Activated T-cell treated with anti-CD3 and anti-CD28 coated beads, Interleukin-2, amount 50 U/mL, for 72 hours (primary cell): ENCODE measurements around the gene OSBPL7. TPM values are rescaled to one million over a fixed set of nuclear protein-coding genes. Genes with fewer than 3 reads are reported as not detected.
"Not testable (repeated sequence)": the region's sequence is repeated elsewhere in the genome, so short reads cannot be mapped to it uniquely, and the experiment has no call there.

Experiments used
- ATAC-seq, 2 donors: fragments of 150-1000 bp; cut with Tn5 transposase; replicated peaks in 1 of 2; 2 replicates each; pipeline ENCODE4 v1.10.0; 2021; ENCODE audit warnings: moderate library complexity in 2 of 2, mild to moderate bottlenecking in 1 of 2
- DNase-seq, 2 donors: peaks; one replicate each; pipeline ENCODE4 v3.0.0; 2021 to 2022; ENCODE audit warnings: mixed read lengths in 1 of 2
- H3K27ac Mint-ChIP-seq: one replicate; pipeline ENCODE4 v1.8.0; 2022; ENCODE audit warnings: mild to moderate bottlenecking, moderate library complexity, mixed read lengths
- H3K27me3 Mint-ChIP-seq: one replicate; pipeline ENCODE4 v1.8.0; 2022; ENCODE audit warnings: low read depth, mixed read lengths
- H3K36me3 Mint-ChIP-seq, 2 donors: one replicate each; pipeline ENCODE4 v1.8.0; 2022; ENCODE audit warnings: mixed read lengths in 2 of 2, mild to moderate bottlenecking in 1 of 2; ENCODE audit not compliant: insufficient read depth in 2 of 2
- H3K4me1 Mint-ChIP-seq: one replicate; pipeline ENCODE4 v1.8.0; 2022; ENCODE audit warnings: low read depth, mixed read lengths
- H3K4me3 Mint-ChIP-seq, 2 donors: one replicate each; pipeline ENCODE4 v1.8.0; 2022; ENCODE audit warnings: mild to moderate bottlenecking in 2 of 2, mixed read lengths in 2 of 2, moderate library complexity in 2 of 2
- H3K9me3 Mint-ChIP-seq, 2 donors: one replicate each; pipeline ENCODE4 v1.8.0; 2022; ENCODE audit warnings: mixed read lengths in 2 of 2
- total RNA-seq, 2 donors: library from RNA; stranded (reverse); gene quantifications; one replicate each; pipeline ENCODE4 v1.2.3, GENCODE V29; 2022

The OSBPL7 gene
- total RNA-seq, 2 donors from 2014 or later: 23.9 to 24.9 TPM

DNA sequence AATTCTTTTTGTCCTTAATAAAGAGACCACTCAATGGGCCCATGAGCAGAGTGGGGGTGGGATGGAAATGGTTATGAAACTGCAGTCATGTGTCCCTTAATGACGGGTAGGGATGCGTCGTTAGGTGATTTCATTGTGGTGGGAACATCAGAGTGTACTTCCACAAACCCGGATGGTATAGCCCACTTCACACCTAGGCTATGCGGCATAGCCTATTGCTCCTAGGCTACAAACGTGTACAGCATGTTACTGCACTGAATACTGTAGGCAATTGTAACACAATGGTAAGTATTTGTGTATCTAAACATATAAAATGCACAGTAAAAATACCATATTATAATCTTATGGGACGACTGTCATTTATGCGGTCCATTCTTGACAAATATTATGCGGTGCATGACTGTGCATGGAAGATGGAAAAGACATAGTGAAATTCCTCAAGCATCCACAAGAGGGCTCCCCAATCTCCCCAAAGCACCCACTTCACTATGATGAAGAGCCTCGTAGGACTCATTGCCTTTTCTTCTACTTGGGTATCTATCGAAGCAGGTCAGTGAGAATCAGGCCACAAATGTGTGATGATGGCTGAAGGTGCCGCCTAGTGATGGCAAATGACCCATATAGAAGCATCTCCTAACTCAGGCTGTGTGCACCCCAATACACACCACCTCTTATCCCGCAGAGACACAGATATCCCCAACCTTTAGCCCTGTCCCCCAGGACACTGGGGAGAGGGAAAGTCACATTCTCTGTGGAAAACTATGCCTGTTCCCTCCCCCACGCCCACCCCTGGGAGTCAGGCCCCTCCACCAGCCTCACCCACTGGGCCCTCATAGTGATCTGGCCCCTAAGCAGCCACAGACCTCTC is 45.0 kb downstream of the OSBPL7 start:
- Mint-ChIP-seq H3K27me3 (peaks cover 51% of the 10 kb centered on the region), H3K27ac (no peak overlapping the region), H3K9me3 (no peaks in the 10 kb centered on the region), H3K4me1 (no peaks in the 10 kb centered on the region), H3K4me3 (no peak overlapping the region), H3K36me3 (no peaks in the 10 kb centered on the region)
- DNase-seq: peak; percentile 25 to 48
- peak; percentile 75 to 78 for ATAC-seq

DNA sequence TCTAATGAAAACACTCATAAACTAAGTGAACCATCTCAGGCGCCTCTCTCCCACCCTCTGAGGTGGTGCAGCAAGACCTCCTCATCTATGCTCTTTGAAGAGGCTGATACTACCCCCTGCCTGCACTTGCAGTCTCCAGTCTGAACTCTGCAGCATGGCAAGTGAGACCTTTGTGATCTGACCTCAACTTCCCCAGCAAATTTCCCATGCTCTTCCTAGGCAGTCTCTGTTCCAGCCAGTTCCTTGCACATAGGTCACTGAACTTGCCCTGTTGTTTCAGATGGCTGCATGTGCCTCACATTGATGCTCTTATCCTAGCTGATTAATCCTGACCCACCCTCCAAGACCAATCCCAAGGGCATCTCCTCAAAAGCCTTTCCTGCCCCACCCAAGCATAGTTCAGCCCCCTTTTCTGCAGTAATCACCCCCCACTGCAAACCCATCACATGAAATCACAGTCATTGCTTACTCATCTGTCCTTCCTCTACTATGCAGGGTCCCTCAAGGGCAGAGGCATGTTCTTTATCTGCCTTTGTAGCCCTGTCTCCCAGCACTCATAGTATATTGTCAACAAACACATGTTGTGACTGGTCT is 46.5 kb downstream of the OSBPL7 start:
- Mint-ChIP-seq H3K9me3 (peaks cover 1 to 3% of the 10 kb centered on the region in 2 donors), H3K4me1 (no peaks in the 10 kb centered on the region), H3K4me3 (no peak overlapping the region), H3K27me3 (peaks cover 45% of the 10 kb centered on the region), H3K27ac (no peak overlapping the region), H3K36me3 (peaks cover 1 to 5% of the 10 kb centered on the region in 2 donors)
- no peak for ATAC-seq
- DNase-seq: no peak

DNA sequence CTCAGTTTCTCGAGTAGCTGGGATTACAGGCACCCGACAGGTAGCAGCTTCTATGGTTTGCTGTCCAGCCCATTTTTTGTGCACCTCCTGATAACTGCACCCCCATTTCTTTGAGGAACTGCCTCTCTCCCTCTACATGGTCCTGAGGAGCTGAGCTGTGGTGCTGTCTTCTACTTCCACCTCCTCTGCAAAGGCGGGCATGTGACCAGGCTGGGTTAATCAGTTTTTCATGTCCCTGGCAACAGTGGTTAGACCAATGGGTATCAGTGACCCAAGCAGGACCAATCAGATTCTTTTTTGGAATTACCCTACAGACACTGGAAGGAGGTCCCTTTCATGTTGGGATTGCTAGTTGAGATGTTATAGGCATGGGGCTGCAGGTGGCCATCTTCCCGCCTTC is 47.3 kb downstream of the OSBPL7 start:
- Mint-ChIP-seq H3K9me3 (peaks cover 3% of the 10 kb centered on the region in 2 donors), H3K36me3 (peaks cover 1 to 5% of the 10 kb centered on the region in 2 donors), H3K27me3 (peaks cover 40% of the 10 kb centered on the region), H3K27ac (no peak overlapping the region), H3K4me1 (no peaks in the 10 kb centered on the region), H3K4me3 (no peak overlapping the region)
- no peak for DNase-seq
- ATAC-seq: no peak

DNA sequence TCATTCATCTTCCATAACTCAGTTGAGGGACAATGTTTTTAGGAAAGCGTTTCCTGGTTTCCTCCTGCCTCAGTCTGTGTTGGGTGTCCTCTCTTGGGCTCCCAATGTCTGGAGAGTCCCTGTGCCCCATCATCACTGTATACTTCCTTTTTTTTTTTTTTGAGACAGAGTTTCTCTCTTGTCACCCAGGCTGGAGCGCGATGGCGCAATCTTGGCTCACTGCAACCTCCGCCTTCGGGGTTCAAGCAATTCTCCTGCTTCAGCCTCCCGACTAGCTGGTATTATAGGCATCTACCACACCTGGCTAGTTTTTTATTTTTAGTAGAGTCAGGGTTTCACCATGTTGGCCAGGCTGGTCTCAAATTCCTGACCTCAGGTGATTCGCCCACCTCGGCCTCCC is 47.9 kb downstream of the OSBPL7 start:
- DNase-seq, ATAC-seq, H3K4me1 Mint-ChIP-seq, H3K36me3 Mint-ChIP-seq, H3K27ac Mint-ChIP-seq, H3K4me3 Mint-ChIP-seq, H3K9me3 Mint-ChIP-seq: not testable (repeated sequence)
- peaks cover 40% of the 10 kb centered on the region for H3K27me3 Mint-ChIP-seq

DNA sequence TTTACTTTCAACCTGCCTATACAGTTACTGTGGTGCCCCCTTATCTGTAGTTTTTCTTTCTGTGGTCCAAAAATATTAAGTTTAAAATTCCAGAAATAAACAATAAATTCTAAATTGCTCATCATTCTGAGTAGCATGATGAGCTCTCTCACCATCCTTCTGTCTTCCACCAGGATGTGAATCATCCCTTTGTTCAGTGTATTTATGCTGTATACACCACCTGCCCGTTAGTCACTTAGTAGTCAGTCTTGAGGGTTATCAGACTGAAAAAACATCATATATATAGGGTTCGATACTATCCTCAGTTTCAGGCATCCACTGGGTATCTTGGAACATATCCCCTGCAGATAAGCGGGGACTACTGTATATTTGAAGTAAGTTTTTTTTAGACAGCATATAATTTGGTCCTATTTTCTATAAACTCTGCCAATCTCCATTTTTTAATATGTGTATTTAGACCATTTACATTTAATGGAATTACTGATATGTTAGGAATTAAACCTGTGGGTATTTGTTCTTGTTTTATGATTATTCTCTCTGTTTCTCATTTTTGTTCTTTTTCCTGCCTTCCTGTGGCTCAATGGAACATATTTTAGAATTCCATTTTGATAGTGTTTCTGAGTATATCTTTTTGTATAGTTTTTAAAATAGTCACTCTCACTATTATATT is 57.5 kb downstream of the OSBPL7 start:
- H3K27ac Mint-ChIP-seq: peak overlapping the region; percentile 88

DNA sequence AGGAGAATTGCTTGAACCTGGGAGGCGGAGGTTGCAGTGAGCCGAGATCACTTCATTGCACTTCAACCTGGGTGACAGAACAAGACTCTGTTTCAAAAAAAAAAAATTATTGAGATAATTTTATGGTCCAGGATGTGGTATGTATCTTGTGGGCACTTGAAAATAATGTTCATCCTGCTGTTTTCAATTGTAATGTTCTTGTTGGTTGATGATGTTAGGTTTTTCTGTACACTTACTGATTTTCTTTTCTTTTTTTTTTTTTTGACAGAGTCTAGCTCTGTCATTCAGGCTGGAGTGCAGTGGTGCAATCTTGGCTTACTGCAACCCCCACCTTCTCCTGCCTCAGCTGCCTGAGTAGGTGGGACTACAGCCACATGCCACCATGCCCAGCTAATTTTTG is 58.9 kb downstream of the OSBPL7 start:
- H3K36me3 Mint-ChIP-seq: peaks cover 0 to 3% of the 10 kb centered on the region in 2 donors
- H3K4me3 Mint-ChIP-seq: no peak overlapping the region
- H3K27me3 Mint-ChIP-seq: peaks cover 45% of the 10 kb centered on the region
- H3K4me1 Mint-ChIP-seq: peaks cover 15% of the 10 kb centered on the region
- peaks cover 0 to 2% of the 10 kb centered on the region in 2 donors for H3K9me3 Mint-ChIP-seq
- no peak for DNase-seq
- H3K27ac Mint-ChIP-seq: no peak overlapping the region
- ATAC-seq: no peak

More for the DNA sequence above, 57.5 kb downstream of the OSBPL7 start:
- Mint-ChIP-seq H3K4me1 (peaks cover 15% of the 10 kb centered on the region), H3K27me3 (peaks cover 43% of the 10 kb centered on the region), H3K36me3 (peaks cover 0 to 3% of the 10 kb centered on the region in 2 donors), H3K9me3 (peaks cover 0 to 2% of the 10 kb centered on the region in 2 donors), H3K4me3 (peak overlapping the region in 1 of 2 donors; percentile 9)
- peak; percentile 78 to 95 for ATAC-seq
- no peak for DNase-seq

DNA sequence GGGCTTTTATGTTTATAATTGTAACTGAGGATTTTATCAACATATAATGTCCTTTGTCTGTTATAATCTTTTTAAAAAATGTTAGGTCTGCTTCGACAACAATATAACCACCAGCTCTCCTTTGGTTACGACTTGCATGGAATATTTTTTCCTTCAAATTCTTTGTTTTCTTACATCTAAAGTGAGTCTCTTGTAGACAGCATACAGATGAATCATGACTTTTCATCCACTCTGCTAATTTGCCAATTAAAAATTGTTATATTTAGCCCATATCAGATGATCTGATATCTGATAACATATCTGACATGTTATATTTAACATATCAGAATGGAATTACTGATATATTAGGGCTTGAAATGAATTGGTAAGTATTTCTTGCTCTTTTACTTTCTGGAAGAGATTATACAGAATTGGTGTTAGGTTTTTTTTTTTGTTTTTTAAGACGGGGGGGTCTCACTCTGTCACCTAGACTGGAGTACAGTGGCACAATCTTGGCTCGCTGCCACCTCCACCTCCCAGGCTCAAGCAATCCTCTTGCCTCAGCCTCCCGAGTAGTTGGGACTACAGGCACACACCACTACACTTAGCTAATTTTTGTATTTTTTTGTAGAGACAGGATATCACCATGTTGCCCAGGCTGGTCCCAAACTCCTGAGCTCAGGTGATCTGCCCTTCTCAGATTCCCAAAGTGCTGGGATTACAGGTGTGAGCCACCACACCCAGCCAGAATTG is 61.0 kb downstream of the OSBPL7 start:
- H3K36me3 Mint-ChIP-seq: peaks cover 1 to 3% of the 10 kb centered on the region in 2 donors
- no peak overlapping the region for H3K4me3 Mint-ChIP-seq
- ATAC-seq (no peak), DNase-seq (no peak)
- H3K9me3 Mint-ChIP-seq: peaks cover 0 to 2% of the 10 kb centered on the region in 2 donors
- H3K4me1 Mint-ChIP-seq: peaks cover 15% of the 10 kb centered on the region
- H3K27me3 Mint-ChIP-seq: peaks cover 33% of the 10 kb centered on the region
- no peak overlapping the region for H3K27ac Mint-ChIP-seq

DNA sequence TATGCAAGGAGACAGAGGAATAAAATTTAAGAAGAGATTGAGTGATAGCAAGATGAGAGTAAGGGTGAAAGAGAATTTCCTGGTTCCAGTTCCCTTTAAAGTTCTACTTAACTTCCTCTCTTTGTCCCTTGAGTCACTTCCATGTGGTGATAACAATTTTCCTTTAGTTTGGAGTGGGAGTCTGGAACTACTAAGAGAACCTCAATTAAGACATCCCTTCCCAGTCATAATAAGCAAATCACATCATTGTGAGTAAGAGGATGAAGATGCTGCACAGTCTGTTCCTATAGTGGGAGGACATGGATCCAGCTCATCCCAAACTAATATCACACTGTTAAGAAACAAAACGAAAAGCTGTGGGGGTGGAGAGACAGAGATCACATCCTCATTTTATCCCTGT is 64.2 kb downstream of the OSBPL7 start:
- H3K36me3 Mint-ChIP-seq: peaks cover 0 to 1% of the 10 kb centered on the region in 2 donors
- ATAC-seq (no peak), DNase-seq (no peak)
- no peak overlapping the region for H3K4me3 Mint-ChIP-seq
- no peaks in the 10 kb centered on the region for H3K4me1 Mint-ChIP-seq
- H3K27ac Mint-ChIP-seq: no peak overlapping the region
- peaks cover 20% of the 10 kb centered on the region for H3K27me3 Mint-ChIP-seq
- no peaks in the 10 kb centered on the region for H3K9me3 Mint-ChIP-seq

Other genes with a start within 250 kb of the OSBPL7 start
- 100 to 1,000 TPM; 581 to 729 TPM for gene KPNB1, start 171.9 kb downstream of the OSBPL7 start, total RNA-seq
- 10 to 100 TPM; 24.2 to 28.7 TPM for gene TBKBP1, start 127.6 kb downstream of the OSBPL7 start, total RNA-seq
- 10 to 100 TPM; 27.9 to 45.5 TPM for gene TBX21, start 88.6 kb downstream of the OSBPL7 start, total RNA-seq
- 10 to 100 TPM; 81.7 to 83.5 TPM for gene MRPL10, start 9.7 kb upstream of the OSBPL7 start, total RNA-seq
- under 1 TPM; 0.46 to 0.83 TPM for gene LRRC46, start 9.9 kb upstream of the OSBPL7 start, total RNA-seq
- 10 to 100 TPM; 16.1 to 17.6 TPM for gene SCRN2, start 19.5 kb upstream of the OSBPL7 start, total RNA-seq
- gene SP6, start 29.4 kb upstream of the OSBPL7 start, total RNA-seq: under 1 TPM; 0.12 to 0.28 TPM
- 10 to 100 TPM; 27.6 to 33.5 TPM for gene SP2, start 74.4 kb upstream of the OSBPL7 start, total RNA-seq
- 10 to 100 TPM; 18.4 to 30.1 TPM for gene PNPO, start 119.8 kb upstream of the OSBPL7 start, total RNA-seq
- gene PRR15L, start 136.1 kb upstream of the OSBPL7 start, total RNA-seq: not detected
- gene CDK5RAP3, start 149.3 kb upstream of the OSBPL7 start, total RNA-seq: 100 to 1,000 TPM; 232 to 255 TPM
- 10 to 100 TPM; 11.7 to 14.2 TPM for gene COPZ2, start 216.0 kb upstream of the OSBPL7 start, total RNA-seq
- gene NFE2L1, start 226.6 kb upstream of the OSBPL7 start, total RNA-seq: 100 to 1,000 TPM; 214 to 237 TPM